Measurements from ENCODE around the gene MOBP. TPM values are rescaled to one million over a fixed set of nuclear protein-coding genes. Genes with fewer than 3 reads are reported as not detected.

MOBP gene
- total and polyA plus RNA-seq, 11 donors = 0.17 TPM; not detected in 10

DNA sequence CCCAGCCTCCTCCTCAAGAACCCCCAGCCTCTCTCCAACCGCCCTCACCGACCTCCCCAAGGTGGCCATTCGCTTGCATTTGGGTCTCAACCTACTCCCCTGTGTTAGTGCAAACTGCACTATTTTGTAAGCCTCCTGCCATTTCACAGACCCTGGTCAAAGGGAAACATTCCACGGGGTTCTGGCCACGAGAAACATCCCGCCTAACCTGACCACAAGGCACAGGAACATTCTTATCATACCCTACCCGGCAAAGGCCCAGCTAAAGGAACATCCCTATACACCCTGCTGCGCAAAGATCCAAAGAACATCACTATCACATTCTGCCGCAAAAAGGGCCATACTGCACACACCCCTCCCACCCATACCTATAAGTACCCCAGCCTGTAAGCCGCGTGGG lies 38.0 kb upstream of the MOBP start:
- Histone ChIP-seq H3K9me3 (no peaks in the 10 kb centered on the region), H3K4me3 (no peak overlapping the region), H3K27me3 (no peaks in the 10 kb centered on the region), H3K4me1 (peaks cover 0 to 15% (median 7%) of the 10 kb centered on the region in 12 donors), H3K36me3 (no peaks in the 10 kb centered on the region), H3K27ac (peak overlapping the region in 8 of 12 donors; percentile 40 to 78 (median 71))
- WGBS, 4 donors = 91 to 97% (median 94%) methylated on average over 11 of the region's 11 CpGs
- TF ChIP-seq POLR2A (IDR thresholded peaks at IDR 0.05) = no peak
- TF ChIP-seq, protein P1, sequence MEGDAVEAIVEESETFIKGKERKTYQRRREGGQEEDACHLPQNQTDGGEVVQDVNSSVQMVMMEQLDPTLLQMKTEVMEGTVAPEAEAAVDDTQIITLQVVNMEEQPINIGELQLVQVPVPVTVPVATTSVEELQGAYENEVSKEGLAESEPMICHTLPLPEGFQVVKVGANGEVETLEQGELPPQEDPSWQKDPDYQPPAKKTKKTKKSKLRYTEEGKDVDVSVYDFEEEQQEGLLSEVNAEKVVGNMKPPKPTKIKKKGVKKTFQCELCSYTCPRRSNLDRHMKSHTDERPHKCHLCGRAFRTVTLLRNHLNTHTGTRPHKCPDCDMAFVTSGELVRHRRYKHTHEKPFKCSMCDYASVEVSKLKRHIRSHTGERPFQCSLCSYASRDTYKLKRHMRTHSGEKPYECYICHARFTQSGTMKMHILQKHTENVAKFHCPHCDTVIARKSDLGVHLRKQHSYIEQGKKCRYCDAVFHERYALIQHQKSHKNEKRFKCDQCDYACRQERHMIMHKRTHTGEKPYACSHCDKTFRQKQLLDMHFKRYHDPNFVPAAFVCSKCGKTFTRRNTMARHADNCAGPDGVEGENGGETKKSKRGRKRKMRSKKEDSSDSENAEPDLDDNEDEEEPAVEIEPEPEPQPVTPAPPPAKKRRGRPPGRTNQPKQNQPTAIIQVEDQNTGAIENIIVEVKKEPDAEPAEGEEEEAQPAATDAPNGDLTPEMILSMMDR (IDR thresholded peaks at IDR 0.05) = no peak
- intact Hi-C loops (cut with DNase I) = no loop called here
- ATAC-seq (no peak), DNase-seq (no peak)

DNA sequence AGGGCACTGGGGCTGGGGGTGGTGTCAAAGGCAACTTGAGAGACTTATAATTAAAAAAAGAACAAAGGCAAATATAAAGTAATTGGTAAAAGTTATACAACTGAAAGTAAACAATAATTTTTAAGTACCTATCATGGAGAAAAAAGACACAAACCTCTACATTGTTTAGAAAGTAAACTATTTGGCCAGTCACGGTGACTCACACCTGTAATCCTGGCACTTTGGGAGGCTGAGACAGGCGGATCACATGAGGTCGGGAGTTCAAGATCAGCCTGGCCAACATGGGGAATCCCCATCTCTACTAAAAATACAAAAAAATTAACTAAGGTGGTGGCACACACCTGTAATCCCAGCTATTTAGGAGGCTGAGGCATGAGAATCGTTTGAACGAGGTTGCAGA lies 35.1 kb upstream of the MOBP start:
- H3K27ac ChIP-seq = no peak overlapping the region
- H3K27me3 ChIP-seq = no peaks in the 10 kb centered on the region
- H3K4me3 ChIP-seq = no peak overlapping the region
- peaks cover 0 to 15% (median 7%) of the 10 kb centered on the region in 12 donors for H3K4me1 ChIP-seq
- ATAC-seq (no peak), DNase-seq (no peak)
- TF ChIP-seq, protein P1 (IDR thresholded peaks at IDR 0.05) = no peak
- no peak for TF ChIP-seq POLR2A (IDR thresholded peaks at IDR 0.05)
- intact Hi-C loops (cut with DNase I) = loop anchor here in 1 of 10 donors (10.0 kb wide), 1 partner anchor 1482 kb away; no protein-coding TSS in a partner anchor
- WGBS, 4 donors = 86 to 96% (median 92%) methylated on average over 5 of the region's 5 CpGs
- no peaks in the 10 kb centered on the region for H3K36me3 ChIP-seq
- no peaks in the 10 kb centered on the region for H3K9me3 ChIP-seq

DNA sequence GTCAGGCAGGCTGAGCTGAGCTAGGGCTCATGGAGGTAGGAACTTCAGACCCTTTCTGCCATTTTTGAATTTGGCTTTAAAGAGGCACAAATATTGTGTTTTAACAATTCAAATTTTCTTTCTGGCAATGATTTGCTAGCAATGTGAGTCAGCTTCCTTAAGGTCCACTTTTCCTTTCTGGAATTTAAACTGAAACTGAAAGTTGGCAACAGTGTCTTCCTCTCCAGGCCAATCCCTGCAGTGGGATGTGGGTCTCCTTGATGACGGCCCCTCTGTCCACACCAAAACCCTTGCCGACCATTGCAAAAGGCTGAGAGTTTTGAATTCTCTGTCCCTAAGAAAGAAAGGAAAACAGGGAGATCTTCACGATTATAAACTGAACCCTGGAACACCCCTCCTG lies 33.8 kb upstream of the MOBP start:
- peak overlapping the region in 9 of 12 donors; percentile 48 to 82 (median 71) for H3K27ac ChIP-seq
- no peak for DNase-seq
- no peaks in the 10 kb centered on the region for H3K9me3 ChIP-seq
- ATAC-seq = peak in 2 of 4 donors; percentile 52 to 67
- 36 to 64% (median 56%) methylated on average over 3 of the region's 3 CpGs for WGBS, 4 donors
- no peaks in the 10 kb centered on the region for H3K36me3 ChIP-seq
- intact Hi-C loops (cut with DNase I) = loop anchor here in 1 of 10 donors (10.0 kb wide), 1 partner anchor 1481 kb away; no protein-coding TSS in a partner anchor
- TF ChIP-seq POLR2A (IDR thresholded peaks at IDR 0.05) = no peak
- TF ChIP-seq, protein P1 (IDR thresholded peaks at IDR 0.05) = no peak
- peak overlapping the region in 2 of 12 donors; percentile 5 to 30 for H3K4me3 ChIP-seq
- no peaks in the 10 kb centered on the region for H3K27me3 ChIP-seq
- peaks cover 0 to 13% (median 6%) of the 10 kb centered on the region in 12 donors for H3K4me1 ChIP-seq

DNA sequence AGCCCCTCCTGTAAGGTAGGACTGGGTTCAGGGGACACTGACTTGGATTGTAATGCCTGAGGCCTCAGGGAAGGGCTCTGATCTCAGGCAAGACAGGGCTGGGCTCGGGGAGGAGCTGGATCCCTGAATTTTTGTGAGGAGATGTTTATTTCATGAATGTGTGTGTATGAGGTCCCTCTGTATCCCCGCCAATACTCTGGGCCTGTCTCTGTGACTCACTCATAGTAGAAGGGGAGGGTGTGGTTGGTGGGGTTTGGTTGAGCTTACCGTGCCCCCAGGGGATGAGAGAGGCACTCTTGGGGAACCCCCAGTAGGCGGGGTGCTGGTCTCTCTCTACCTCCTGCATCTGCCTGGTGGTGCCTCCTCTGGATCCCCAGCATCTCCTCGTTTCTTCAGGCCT lies 32.9 kb upstream of the MOBP start:
- peak in 1 of 4 donors; percentile 25 for ATAC-seq
- H3K4me1 ChIP-seq = peaks cover 0 to 11% (median 5%) of the 10 kb centered on the region in 12 donors
- no peak overlapping the region for H3K4me3 ChIP-seq
- no peak for TF ChIP-seq POLR2A (IDR thresholded peaks at IDR 0.05)
- TF ChIP-seq, protein P1 (IDR thresholded peaks at IDR 0.05) = no peak
- H3K36me3 ChIP-seq = no peaks in the 10 kb centered on the region
- intact Hi-C loops (cut with DNase I) = loop anchor here in 1 of 10 donors (10.0 kb wide), 1 partner anchor 1480 kb away; no protein-coding TSS in a partner anchor
- no peaks in the 10 kb centered on the region for H3K27me3 ChIP-seq
- WGBS, 4 donors = 65 to 85% (median 79%) methylated on average over 5 of the region's 5 CpGs
- H3K27ac ChIP-seq = no peak overlapping the region
- DNase-seq = no peak
- no peaks in the 10 kb centered on the region for H3K9me3 ChIP-seq

Data from heart left ventricle (tissue), 16 donors.